Measurements from ENCODE around the gene RTN3. TPM values are rescaled to one million over a fixed set of nuclear protein-coding genes. Genes with fewer than 3 reads are reported as not detected.

Gene RTN3
- total and polyA plus RNA-seq, 9 of the 15 experiments (the other 6 are each of a cell fraction or from before 2014, with no cell fraction given) = 41.6 to 169 (median 93.5) TPM

DNA sequence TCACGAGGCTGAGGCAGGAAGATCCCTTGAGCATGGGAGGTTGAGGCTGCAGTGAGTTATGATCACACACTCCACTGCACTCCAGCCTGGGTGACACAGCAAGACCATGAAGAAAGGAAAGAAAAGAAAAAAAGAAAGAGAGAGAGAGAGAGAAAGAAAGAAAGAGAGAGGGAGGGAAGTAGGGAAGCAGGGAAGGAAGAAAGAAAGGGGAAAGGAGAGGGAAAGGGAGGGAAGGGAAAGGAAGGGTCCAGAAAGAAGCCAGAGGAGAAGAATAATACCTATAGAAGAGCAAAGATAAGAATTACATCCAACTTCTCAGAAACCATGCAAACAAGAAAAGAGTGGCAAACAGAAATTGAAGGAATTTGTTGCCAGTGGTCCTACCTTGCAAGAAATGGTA, 104.5 kb downstream of the RTN3 start:
- H3K9me1 ChIP-seq (ENCODE audit: control insufficient read depth, insufficient read depth, low read length) = no peaks in the 10 kb centered on the region
- in situ Hi-C loops (cut with MboI) = no loop called here
- no peaks in the 10 kb centered on the region for H3K79me2 ChIP-seq (ENCODE audit: control insufficient read depth, insufficient read depth, low read length)
- DNase-seq (ENCODE audit: extremely low read depth in 1 of 4, low spot score in 3 of 4) (no peak), FAIRE-seq (no peak), ATAC-seq (no peak)
- ChIA-PET CTCF (ENCODE audit: low intra/inter-chr PET ratio) (no interaction called here), POLR2A (no interaction called here)
- no TSS peak for BruUV-seq (replicated peaks)
- H3K27me3 ChIP-seq (ENCODE audit: control insufficient read depth in 2 of 2, insufficient read depth in 2 of 2, low read length in 2 of 2) = no peaks in the 10 kb centered on the region
- intact Hi-C loops (cut with micrococcal nuclease) = no loop called here
- no peak overlapping the region for H3K4me3 ChIP-seq
- H4K20me1 ChIP-seq (replicated peaks; ENCODE audit: control insufficient read depth, insufficient read depth, low read length) = no peaks in the 10 kb centered on the region
- H3K4me1 ChIP-seq (replicated peaks in 1 of 2; ENCODE audit: control insufficient read depth in 2 of 2, insufficient read depth in 2 of 2, low read length in 2 of 2) = no peaks in the 10 kb centered on the region; a peak in 1 of 5 replicates
- H3K27ac ChIP-seq (ENCODE audit: extremely low read depth, low read depth, low read length) = no peak overlapping the region
- H2AFZ ChIP-seq (ENCODE audit: low read depth, low read length) = no peak overlapping the region
- 0% methylated on average over 1 of the region's 1 CpG for WGBS (ENCODE audit: insufficient coverage, low coverage, missing lambda C conversion rate)
- H3K9ac ChIP-seq (ENCODE audit: insufficient read depth in 1 of 2, low read depth in 2 of 2, low read length in 2 of 2) = no peak overlapping the region
- no peaks in the 10 kb centered on the region for H3K36me3 ChIP-seq (ENCODE audit: control insufficient read depth, insufficient read depth, low read length)
- peak; percentile 11; the same call in 1 of the 2 replicates for TF ChIP-seq C11orf30 (IDR thresholded peaks at IDR 0.05; ENCODE audit: low read depth)
- TF ChIP-seq, protein P1, sequence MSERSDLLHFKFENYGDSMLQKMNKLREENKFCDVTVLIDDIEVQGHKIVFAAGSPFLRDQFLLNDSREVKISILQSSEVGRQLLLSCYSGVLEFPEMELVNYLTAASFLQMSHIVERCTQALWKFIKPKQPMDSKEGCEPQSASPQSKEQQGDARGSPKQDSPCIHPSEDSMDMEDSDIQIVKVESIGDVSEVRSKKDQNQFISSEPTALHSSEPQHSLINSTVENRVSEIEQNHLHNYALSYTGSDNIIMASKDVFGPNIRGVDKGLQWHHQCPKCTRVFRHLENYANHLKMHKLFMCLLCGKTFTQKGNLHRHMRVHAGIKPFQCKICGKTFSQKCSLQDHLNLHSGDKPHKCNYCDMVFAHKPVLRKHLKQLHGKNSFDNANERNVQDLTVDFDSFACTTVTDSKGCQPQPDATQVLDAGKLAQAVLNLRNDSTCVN (CRISPR knock-in tag; IDR thresholded peaks at IDR 0.05) = 0 out of 2 replicates have a peak, but pooled peaks have one; percentile 15
- TF ChIP-seq SAP30 (IDR thresholded peaks at IDR 0.05; ENCODE audit: borderline replicate concordance, insufficient read depth, low read depth, low read length, poor library complexity, severe bottlenecking) = no peak
- 0 out of 2 replicates have a peak, but pooled peaks have one; percentile 45 for TF ChIP-seq OTX1 (CRISPR knock-in tag; IDR thresholded peaks at IDR 0.05)
- TF ChIP-seq, protein P2, sequence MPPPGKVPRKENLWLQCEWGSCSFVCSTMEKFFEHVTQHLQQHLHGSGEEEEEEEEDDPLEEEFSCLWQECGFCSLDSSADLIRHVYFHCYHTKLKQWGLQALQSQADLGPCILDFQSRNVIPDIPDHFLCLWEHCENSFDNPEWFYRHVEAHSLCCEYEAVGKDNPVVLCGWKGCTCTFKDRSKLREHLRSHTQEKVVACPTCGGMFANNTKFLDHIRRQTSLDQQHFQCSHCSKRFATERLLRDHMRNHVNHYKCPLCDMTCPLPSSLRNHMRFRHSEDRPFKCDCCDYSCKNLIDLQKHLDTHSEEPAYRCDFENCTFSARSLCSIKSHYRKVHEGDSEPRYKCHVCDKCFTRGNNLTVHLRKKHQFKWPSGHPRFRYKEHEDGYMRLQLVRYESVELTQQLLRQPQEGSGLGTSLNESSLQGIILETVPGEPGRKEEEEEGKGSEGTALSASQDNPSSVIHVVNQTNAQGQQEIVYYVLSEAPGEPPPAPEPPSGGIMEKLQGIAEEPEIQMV (tag; conservative IDR thresholded peaks at IDR 0.05; ENCODE audit: low read depth) = 0 out of 2 replicates have a peak, but pooled peaks have one; percentile 13
- TF ChIP-seq ELF1 (tag; IDR thresholded peaks at IDR 0.05) = no peak
- TF ChIP-seq, protein P3, sequence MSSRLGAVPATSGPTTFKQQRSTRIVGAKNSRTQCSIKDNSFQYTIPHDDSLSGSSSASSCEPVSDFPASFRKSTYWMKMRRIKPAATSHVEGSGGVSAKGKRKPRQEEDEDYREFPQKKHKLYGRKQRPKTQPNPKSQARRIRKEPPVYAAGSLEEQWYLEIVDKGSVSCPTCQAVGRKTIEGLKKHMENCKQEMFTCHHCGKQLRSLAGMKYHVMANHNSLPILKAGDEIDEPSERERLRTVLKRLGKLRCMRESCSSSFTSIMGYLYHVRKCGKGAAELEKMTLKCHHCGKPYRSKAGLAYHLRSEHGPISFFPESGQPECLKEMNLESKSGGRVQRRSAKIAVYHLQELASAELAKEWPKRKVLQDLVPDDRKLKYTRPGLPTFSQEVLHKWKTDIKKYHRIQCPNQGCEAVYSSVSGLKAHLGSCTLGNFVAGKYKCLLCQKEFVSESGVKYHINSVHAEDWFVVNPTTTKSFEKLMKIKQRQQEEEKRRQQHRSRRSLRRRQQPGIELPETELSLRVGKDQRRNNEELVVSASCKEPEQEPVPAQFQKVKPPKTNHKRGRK (tag; IDR thresholded peaks at IDR 0.05) = peak; percentile 87
- H3K4me2 ChIP-seq (ENCODE audit: insufficient read depth, low read length) = no peak overlapping the region
- no peaks in the 10 kb centered on the region for H3K9me3 ChIP-seq (replicated peaks; ENCODE audit: control insufficient read depth, insufficient read depth, low read depth, low read length)

Data from K562 (cell line).